ENCODE results near the gene ZBP1. TPM values are rescaled to one million over a fixed set of nuclear protein-coding genes. Genes with fewer than 3 reads are reported as not detected.
A peak's percentile ranks its signal among the peaks of the same experiment; 100 is the strongest.

Gene ZBP1
- total RNA-seq, 1 donor from 2014 or later: not detected

DNA sequence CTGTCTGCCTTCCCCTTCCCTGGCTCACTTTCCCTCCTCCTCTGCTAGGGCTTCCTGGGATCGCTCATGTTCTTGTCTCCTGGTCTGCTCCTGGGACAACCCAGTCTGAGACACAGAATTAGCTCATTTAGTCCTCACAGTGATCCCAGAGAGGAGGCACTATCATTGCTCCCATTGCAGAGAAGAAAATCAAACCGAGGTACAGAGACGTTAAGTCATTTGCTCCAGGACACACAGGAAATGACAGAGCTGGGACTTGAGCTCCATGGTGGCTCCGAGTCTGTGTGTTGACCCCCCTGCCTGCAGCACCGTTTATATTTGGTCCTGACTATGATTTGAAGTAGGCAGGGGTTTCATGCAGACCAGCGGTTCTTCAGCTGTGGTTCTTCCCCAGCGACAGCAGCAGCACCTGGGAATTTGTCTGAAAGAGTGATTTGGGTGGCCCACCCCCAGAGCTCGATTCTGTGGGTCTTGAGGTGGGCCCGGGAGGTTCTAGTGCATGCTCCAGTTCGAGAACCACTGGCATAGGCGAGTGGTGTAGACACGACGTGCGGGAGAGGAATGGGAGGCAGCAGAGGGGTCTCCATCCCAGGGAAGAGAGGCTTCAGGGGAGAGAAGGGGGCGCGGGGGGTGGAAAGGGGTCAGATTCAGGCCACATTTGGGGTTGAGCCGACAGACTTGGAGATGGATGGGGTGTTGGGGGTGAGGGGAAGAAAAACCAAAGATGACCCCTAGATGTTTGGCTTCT, 34.6 kb downstream of the ZBP1 start:
- Mint-ChIP-seq H3K36me3 (ENCODE audit: low read depth) (no peaks in the 10 kb centered on the region), H3K9me3 (ENCODE audit: low read depth) (peaks cover 2% of the 10 kb centered on the region), H3K4me3 (ENCODE audit: unreplicated experiment) (no peak overlapping the region), H3K27me3 (ENCODE audit: low read depth) (peaks cover 4% of the 10 kb centered on the region), H3K27ac (ENCODE audit: unreplicated experiment) (no peak overlapping the region), H3K4me1 (ENCODE audit: low read depth) (peaks cover 19% of the 10 kb centered on the region)
- TF ChIP-seq, protein P1, sequence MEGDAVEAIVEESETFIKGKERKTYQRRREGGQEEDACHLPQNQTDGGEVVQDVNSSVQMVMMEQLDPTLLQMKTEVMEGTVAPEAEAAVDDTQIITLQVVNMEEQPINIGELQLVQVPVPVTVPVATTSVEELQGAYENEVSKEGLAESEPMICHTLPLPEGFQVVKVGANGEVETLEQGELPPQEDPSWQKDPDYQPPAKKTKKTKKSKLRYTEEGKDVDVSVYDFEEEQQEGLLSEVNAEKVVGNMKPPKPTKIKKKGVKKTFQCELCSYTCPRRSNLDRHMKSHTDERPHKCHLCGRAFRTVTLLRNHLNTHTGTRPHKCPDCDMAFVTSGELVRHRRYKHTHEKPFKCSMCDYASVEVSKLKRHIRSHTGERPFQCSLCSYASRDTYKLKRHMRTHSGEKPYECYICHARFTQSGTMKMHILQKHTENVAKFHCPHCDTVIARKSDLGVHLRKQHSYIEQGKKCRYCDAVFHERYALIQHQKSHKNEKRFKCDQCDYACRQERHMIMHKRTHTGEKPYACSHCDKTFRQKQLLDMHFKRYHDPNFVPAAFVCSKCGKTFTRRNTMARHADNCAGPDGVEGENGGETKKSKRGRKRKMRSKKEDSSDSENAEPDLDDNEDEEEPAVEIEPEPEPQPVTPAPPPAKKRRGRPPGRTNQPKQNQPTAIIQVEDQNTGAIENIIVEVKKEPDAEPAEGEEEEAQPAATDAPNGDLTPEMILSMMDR (IDR thresholded peaks at IDR 0.05): no peak
- DNase-seq (ENCODE audit: low spot score): peak; percentile 47

DNA sequence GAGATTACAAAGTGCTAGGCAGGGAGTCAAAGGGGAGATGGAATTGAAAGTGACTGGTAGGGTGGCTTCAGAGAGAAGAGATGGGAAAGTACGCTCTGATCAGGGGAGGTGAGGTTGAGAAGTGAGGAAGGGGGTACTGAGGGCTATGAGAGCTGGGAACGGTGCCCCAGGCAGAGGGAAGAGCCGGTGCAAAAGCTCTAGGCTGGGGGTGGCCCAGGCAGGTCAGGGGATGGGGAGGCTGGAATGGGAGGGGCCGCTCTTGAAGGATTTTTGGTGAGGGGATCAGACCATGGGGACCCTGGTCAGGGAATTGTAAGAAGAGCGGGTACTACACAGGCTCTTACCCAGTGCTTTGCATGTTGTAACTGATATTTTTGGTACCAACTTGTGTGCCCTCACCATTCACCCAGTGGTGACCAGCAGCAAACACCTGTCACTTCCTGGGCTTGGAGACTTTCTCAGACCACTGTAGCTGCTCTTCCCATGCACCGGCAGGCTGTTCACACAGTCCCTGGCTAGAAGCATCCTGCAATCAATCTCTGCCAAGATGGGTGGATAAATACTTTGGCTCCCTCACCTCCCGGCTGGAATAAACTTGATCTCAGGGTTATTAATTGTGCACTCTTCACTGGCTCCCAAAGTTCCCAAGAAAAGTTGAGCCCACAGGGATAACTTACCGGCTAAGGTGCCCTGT, 35.3 kb downstream of the ZBP1 start:
- Mint-ChIP-seq H3K27me3 (ENCODE audit: low read depth) (peaks cover 10% of the 10 kb centered on the region), H3K9me3 (ENCODE audit: low read depth) (peaks cover 2% of the 10 kb centered on the region), H3K4me1 (ENCODE audit: low read depth) (peaks cover 19% of the 10 kb centered on the region), H3K36me3 (ENCODE audit: low read depth) (no peaks in the 10 kb centered on the region), H3K4me3 (ENCODE audit: unreplicated experiment) (no peak overlapping the region), H3K27ac (ENCODE audit: unreplicated experiment) (no peak overlapping the region)
- DNase-seq (ENCODE audit: low spot score): peak; percentile 47
- TF ChIP-seq, protein P1 (IDR thresholded peaks at IDR 0.05): no peak

DNA sequence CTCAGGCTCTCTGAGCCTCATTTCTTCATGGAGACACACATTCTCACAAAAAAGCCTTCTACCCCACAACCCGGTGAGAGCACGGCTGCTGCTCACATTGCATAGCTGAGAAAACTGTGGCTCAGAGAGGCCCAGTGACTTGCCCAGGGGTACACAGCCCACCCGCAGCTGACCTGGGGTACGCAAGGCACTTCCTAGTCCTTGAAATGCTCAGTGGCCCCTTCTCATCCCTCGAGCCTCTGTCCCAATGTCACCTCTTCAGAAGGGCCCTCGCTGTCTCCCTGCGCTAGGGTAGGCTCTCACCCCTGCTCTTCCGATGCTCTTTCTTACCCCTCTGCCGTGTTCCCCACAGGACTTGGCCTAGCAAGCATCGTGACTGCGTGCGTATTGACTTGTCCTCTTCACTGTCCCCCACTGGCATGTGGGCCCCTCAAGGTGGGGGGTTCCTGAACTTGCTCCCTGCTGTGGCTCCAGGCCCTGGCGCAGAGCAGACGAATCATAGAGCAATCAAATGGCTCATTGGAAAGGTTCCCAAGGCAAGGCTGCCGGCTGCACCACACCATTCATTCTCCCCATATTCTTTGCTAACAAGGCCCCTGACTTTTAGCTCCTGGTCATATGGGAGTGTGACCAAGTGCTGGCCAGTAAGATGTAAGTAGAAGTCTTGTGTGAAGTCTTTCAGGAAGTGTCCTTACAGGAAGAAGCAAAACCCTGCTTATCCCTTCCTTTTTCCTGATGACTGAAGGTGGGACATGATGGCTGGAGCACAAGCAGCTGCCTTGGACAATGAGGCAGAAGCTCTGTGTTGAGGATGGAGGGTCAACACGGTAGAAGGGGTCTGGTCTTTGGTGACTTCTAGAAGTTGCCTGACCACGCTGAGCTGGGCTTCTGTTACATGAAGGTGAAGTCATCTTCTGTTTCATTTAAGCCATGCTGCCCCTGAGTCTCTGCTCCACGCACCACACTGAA, 36.7 kb downstream of the ZBP1 start:
- DNase-seq (ENCODE audit: low spot score): peak; percentile 68
- Mint-ChIP-seq H3K4me3 (ENCODE audit: unreplicated experiment) (no peak overlapping the region), H3K9me3 (ENCODE audit: low read depth) (peaks cover 2% of the 10 kb centered on the region), H3K27ac (ENCODE audit: unreplicated experiment) (peak overlapping the region; percentile 83), H3K36me3 (ENCODE audit: low read depth) (no peaks in the 10 kb centered on the region), H3K27me3 (ENCODE audit: low read depth) (peaks cover 17% of the 10 kb centered on the region), H3K4me1 (ENCODE audit: low read depth) (peaks cover 19% of the 10 kb centered on the region)
- TF ChIP-seq, protein P1 (IDR thresholded peaks at IDR 0.05): peak; percentile 29

DNA sequence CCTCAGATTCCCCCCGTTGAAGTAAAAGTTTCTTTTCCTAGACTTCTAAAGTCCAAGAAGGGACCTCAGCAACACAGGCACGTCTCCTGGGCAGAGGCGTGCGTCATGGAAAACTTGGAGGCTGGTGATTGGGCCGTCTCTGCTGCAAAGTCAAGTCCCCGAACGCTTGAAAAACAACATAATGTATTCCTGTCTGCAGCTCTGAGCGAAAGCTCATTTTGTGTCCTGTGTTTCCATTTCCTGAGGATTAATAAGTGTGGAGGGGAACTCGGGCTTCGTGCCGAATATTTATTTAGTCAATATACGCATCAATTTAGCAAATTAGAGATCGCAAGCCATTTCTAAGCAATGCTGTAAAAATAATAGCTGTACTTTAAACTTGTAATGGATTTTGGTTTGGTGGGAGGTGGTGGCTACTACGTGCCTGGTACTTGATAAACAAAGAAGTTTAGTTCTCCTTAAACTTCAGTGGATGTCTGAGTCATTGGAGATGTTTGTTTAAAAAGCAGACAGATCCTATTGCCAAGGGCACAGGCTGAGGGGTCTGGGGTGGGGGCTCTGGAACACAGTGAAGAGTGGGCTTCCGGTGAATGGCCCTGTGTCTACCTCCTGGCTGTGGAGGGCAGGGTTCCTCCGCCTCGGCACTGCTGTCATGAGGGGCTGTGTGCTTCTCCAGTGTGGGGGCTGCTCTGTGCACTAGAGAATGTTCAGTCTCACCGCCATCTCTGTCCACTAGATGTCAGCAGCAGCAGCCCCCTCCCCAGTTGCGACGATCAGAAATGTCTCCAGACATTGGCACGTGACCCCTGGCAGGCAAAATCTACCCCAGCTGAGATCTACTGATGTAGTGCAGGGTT, 37.6 kb downstream of the ZBP1 start:
- TF ChIP-seq, protein P1 (IDR thresholded peaks at IDR 0.05): peak; percentile 78
- Mint-ChIP-seq H3K27ac (ENCODE audit: unreplicated experiment) (peak overlapping the region; percentile 83), H3K36me3 (ENCODE audit: low read depth) (no peaks in the 10 kb centered on the region), H3K4me1 (ENCODE audit: low read depth) (peaks cover 19% of the 10 kb centered on the region), H3K4me3 (ENCODE audit: unreplicated experiment) (peak overlapping the region; percentile 36), H3K27me3 (ENCODE audit: low read depth) (peaks cover 20% of the 10 kb centered on the region), H3K9me3 (ENCODE audit: low read depth) (no peaks in the 10 kb centered on the region)
- peak; percentile 82 for DNase-seq (ENCODE audit: low spot score)
